ENCODE data around the gene LDB2.

The LDB2 gene

DNA sequence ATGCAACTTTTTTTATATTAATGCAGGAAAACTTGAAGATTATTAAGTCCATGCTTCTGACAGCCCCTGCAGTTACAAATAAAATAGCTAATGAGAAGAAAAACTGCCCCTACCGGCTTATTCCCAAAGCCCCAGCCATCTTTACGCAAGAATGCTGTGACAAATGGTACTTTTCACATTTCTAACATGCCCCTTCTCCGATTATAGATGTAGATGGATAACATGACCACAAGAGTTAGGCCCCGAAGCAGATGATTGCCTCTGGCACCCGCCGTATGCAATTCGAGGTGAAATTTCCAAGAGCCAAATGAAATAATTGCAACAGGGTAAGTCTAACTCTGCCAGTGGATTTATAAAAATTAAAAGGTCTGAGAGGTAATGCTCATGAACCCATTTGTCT lies 352.8 kb downstream of the LDB2 start:
- Histone ChIP-seq H3K27ac (ENCODE audit: low read depth, low read length, poor library complexity, severe bottlenecking) (no peak overlapping the region), H2AFZ (ENCODE audit: low read length) (no peak overlapping the region), H3K4me1 (ENCODE audit: insufficient read depth, low read length, severe bottlenecking) (no peaks in the 10 kb centered on the region), H3F3A (ENCODE audit: insufficient read depth, low read length) (no peaks in the 10 kb centered on the region), H3K4me3 (ENCODE audit: low read depth, low read length, poor library complexity, severe bottlenecking) (no peak overlapping the region), H3K79me2 (ENCODE audit: insufficient read depth, low read length) (no peaks in the 10 kb centered on the region), H3K9me3 (ENCODE audit: low read length) (no peaks in the 10 kb centered on the region), H3K27me3 (ENCODE audit: insufficient read depth, low read length) (no peaks in the 10 kb centered on the region), H3K36me3 (ENCODE audit: insufficient read depth, low read length) (no peaks in the 10 kb centered on the region), H3K4me2 (ENCODE audit: low read length) (no peak overlapping the region), H3K9ac (ENCODE audit: low read length) (no peak overlapping the region), H3K9me2 (ENCODE audit: low read depth, low read length) (no peaks in the 10 kb centered on the region), H4K20me1 (ENCODE audit: insufficient read depth, low read length) (no peaks in the 10 kb centered on the region)
- TF ChIP-seq, protein P1, sequence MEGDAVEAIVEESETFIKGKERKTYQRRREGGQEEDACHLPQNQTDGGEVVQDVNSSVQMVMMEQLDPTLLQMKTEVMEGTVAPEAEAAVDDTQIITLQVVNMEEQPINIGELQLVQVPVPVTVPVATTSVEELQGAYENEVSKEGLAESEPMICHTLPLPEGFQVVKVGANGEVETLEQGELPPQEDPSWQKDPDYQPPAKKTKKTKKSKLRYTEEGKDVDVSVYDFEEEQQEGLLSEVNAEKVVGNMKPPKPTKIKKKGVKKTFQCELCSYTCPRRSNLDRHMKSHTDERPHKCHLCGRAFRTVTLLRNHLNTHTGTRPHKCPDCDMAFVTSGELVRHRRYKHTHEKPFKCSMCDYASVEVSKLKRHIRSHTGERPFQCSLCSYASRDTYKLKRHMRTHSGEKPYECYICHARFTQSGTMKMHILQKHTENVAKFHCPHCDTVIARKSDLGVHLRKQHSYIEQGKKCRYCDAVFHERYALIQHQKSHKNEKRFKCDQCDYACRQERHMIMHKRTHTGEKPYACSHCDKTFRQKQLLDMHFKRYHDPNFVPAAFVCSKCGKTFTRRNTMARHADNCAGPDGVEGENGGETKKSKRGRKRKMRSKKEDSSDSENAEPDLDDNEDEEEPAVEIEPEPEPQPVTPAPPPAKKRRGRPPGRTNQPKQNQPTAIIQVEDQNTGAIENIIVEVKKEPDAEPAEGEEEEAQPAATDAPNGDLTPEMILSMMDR (IDR thresholded peaks at IDR 0.05; ENCODE audit: low read length): no peak
- TF ChIP-seq EZH2 (IDR thresholded peaks at IDR 0.05; ENCODE audit: borderline replicate concordance, low read length): no peak

DNA sequence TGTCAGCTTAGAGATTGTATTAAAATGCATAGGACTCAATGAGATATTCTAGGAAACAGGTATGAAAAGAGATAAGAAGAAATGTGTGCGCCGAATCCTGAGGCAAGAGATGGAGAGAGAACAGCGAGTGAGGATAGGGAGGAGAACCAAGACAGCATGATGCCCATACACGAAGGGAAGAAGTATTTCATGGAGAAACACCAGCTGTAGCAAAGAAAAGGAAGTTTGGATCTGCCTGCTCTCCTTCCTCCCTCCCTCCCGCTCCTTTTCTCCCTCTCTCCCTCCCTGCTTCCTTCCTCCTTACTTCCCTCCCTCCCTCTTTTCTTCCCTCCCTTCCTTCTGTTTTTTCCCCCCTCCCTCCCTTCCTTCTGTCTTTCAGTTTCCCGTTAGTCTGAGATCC lies 353.6 kb downstream of the LDB2 start:
- Histone ChIP-seq H3K4me3 (ENCODE audit: low read depth, low read length, poor library complexity, severe bottlenecking) (no peak overlapping the region), H3F3A (ENCODE audit: insufficient read depth, low read length) (no peaks in the 10 kb centered on the region), H3K9me3 (ENCODE audit: low read length) (no peaks in the 10 kb centered on the region), H3K36me3 (ENCODE audit: insufficient read depth, low read length) (no peaks in the 10 kb centered on the region), H3K27me3 (ENCODE audit: insufficient read depth, low read length) (no peaks in the 10 kb centered on the region), H3K9ac (ENCODE audit: low read length) (no peak overlapping the region), H2AFZ (ENCODE audit: low read length) (no peak overlapping the region), H3K79me2 (ENCODE audit: insufficient read depth, low read length) (no peaks in the 10 kb centered on the region), H4K20me1 (ENCODE audit: insufficient read depth, low read length) (no peaks in the 10 kb centered on the region), H3K9me2 (ENCODE audit: low read depth, low read length) (no peaks in the 10 kb centered on the region), H3K4me2 (ENCODE audit: low read length) (no peak overlapping the region), H3K27ac (ENCODE audit: low read depth, low read length, poor library complexity, severe bottlenecking) (no peak overlapping the region), H3K4me1 (ENCODE audit: insufficient read depth, low read length, severe bottlenecking) (no peaks in the 10 kb centered on the region)
- TF ChIP-seq, protein P1 (IDR thresholded peaks at IDR 0.05; ENCODE audit: low read length): no peak
- TF ChIP-seq EZH2 (IDR thresholded peaks at IDR 0.05; ENCODE audit: borderline replicate concordance, low read length): no peak

DNA sequence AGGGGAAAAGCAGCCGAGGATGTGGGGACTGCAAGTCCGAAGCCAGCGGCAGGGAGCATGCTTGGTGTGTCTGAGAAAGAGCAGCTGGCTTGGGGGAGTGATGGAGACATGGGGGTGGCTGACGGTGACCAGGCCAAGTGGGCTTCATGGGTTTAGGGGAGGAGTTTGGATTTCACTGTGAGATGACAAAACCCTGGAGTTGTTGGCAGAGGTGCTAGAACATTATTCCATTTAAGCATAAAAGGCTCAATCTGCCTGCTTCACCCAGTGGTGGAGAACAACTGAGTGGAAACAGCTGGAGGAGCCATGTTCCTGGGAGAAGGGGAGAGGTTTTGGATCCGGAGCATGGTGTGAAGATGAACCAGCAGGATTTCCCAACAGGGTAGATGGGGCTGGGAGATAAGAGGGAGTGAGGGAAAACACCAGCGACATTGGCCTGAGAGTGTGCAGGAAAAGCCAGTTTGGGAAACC lies 354.2 kb downstream of the LDB2 start:
- no peak overlapping the region for H3K9ac ChIP-seq (ENCODE audit: low read length)
- H3K4me1 ChIP-seq (ENCODE audit: insufficient read depth, low read length, severe bottlenecking): no peaks in the 10 kb centered on the region
- H4K20me1 ChIP-seq (ENCODE audit: insufficient read depth, low read length): no peaks in the 10 kb centered on the region
- H3K36me3 ChIP-seq (ENCODE audit: insufficient read depth, low read length): no peaks in the 10 kb centered on the region
- no peaks in the 10 kb centered on the region for H3F3A ChIP-seq (ENCODE audit: insufficient read depth, low read length)
- TF ChIP-seq, protein P1 (IDR thresholded peaks at IDR 0.05; ENCODE audit: low read length): no peak
- TF ChIP-seq EZH2 (IDR thresholded peaks at IDR 0.05; ENCODE audit: borderline replicate concordance, low read length): no peak
- no peak overlapping the region for H3K27ac ChIP-seq (ENCODE audit: low read depth, low read length, poor library complexity, severe bottlenecking)
- no peak overlapping the region for H3K4me3 ChIP-seq (ENCODE audit: low read depth, low read length, poor library complexity, severe bottlenecking)
- no peak overlapping the region for H2AFZ ChIP-seq (ENCODE audit: low read length)
- H3K79me2 ChIP-seq (ENCODE audit: insufficient read depth, low read length): no peaks in the 10 kb centered on the region
- no peak overlapping the region for H3K4me2 ChIP-seq (ENCODE audit: low read length)
- H3K9me2 ChIP-seq (ENCODE audit: low read depth, low read length): no peaks in the 10 kb centered on the region
- no peaks in the 10 kb centered on the region for H3K9me3 ChIP-seq (ENCODE audit: low read length)
- no peaks in the 10 kb centered on the region for H3K27me3 ChIP-seq (ENCODE audit: insufficient read depth, low read length)

Measured in OCI-LY1 (cell line).